NB4 (cell line): ENCODE data around the gene UNG.

ENCODE experiments used
- DNase-seq: peaks from one replicate; pipeline ENCODE4 v3.0.0; 2010; ENCODE audit warnings: low read depth
- H3K4me3 ChIP-seq: one replicate; pipeline ENCODE4 v1.5.1; 2011; ENCODE audit warnings: mild to moderate bottlenecking, low read depth, low read length, moderate library complexity
- MYC ChIP-seq: IDR thresholded peaks from 2 replicates; pipeline ENCODE4 v1.6.1; 2011; ENCODE audit warnings: low read depth, low read length
- POLR2A ChIP-seq: IDR thresholded peaks from 2 replicates; pipeline ENCODE4 v1.6.1; 2011; ENCODE audit warnings: mild to moderate bottlenecking; ENCODE audit not compliant: insufficient read length; ENCODE audit errors: extremely low read depth
- TF ChIP-seq, protein P1 (sequence below): IDR thresholded peaks from 2 replicates; pipeline ENCODE4 v1.6.1; 2011; ENCODE audit warnings: low read depth, low read length
- TF ChIP-seq, protein P2 (sequence below): IDR thresholded peaks from one replicate; pipeline ENCODE4 v1.5.1; 2012; ENCODE audit warnings: low read depth, low read length

UNG gene

GRCh38 chr12:109065154-109065852 is 32.1 kb upstream of the UNG start:
- TF ChIP-seq POLR2A (no peak), MYC (no peak)
- TF ChIP-seq, protein P1, sequence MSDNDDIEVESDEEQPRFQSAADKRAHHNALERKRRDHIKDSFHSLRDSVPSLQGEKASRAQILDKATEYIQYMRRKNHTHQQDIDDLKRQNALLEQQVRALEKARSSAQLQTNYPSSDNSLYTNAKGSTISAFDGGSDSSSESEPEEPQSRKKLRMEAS = no peak
- TF ChIP-seq, protein P2, sequence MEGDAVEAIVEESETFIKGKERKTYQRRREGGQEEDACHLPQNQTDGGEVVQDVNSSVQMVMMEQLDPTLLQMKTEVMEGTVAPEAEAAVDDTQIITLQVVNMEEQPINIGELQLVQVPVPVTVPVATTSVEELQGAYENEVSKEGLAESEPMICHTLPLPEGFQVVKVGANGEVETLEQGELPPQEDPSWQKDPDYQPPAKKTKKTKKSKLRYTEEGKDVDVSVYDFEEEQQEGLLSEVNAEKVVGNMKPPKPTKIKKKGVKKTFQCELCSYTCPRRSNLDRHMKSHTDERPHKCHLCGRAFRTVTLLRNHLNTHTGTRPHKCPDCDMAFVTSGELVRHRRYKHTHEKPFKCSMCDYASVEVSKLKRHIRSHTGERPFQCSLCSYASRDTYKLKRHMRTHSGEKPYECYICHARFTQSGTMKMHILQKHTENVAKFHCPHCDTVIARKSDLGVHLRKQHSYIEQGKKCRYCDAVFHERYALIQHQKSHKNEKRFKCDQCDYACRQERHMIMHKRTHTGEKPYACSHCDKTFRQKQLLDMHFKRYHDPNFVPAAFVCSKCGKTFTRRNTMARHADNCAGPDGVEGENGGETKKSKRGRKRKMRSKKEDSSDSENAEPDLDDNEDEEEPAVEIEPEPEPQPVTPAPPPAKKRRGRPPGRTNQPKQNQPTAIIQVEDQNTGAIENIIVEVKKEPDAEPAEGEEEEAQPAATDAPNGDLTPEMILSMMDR = no peak
- H3K4me3 ChIP-seq = no peak overlapping the region
- DNase-seq = no peak

DNA sequence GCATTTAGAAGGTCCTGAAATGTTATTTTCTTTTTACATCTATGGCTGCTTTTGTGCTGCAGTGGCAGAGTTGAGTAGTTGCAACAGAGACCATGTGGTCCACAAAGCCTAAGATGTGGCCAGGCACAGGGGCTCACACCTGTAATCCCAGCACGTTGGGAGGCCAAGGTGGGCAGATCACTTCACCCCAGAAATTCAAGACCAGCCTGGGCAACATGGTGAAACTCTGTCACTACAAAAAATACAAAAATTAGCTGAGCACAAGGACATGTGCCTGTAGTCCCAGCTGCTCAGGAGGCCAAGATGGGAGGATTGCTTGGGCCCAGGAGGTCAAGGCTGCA is 31.6 kb upstream of the UNG start:
- TF ChIP-seq, protein P2 = no peak
- TF ChIP-seq, protein P1 = no peak
- no peak for TF ChIP-seq MYC
- no peak for TF ChIP-seq POLR2A
- DNase-seq = no peak
- H3K4me3 ChIP-seq = no peak overlapping the region

- no peak overlapping the region for H3K4me3 ChIP-seq
- TF ChIP-seq, protein P2 = no peak
- TF ChIP-seq MYC = no peak
- no peak for TF ChIP-seq POLR2A
- TF ChIP-seq, protein P1 = no peak
- peak; percentile 30 for DNase-seq
Measured at GRCh38 chr12:109069307-109070271, 27.8 kb upstream of the UNG start.

- TF ChIP-seq, protein P1 = no peak
- TF ChIP-seq MYC = no peak
- TF ChIP-seq POLR2A = no peak
- TF ChIP-seq, protein P2 = no peak
- no peak for DNase-seq
- H3K4me3 ChIP-seq = no peak overlapping the region
Measured at GRCh38 chr12:109074866-109075265, 22.5 kb upstream of the UNG start.

DNA sequence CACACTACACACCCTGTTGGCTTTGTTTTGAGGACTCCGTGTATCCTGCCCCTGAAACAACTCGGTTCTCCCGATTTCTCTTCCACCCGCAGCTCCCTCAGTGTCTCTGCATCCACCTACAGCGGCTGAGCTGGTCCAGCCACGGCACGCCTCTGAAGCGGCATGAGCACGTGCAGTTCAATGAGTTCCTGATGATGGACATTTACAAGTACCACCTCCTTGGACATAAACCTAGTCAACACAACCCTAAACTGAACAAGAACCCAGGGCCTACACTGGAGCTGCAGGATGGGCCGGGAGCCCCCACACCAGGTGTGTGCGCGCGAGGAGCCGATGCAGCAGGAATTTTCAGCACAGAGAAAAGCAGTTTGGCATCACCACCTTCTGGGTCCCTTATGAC is 14.6 kb upstream of the UNG start:
- H3K4me3 ChIP-seq = no peak overlapping the region
- TF ChIP-seq POLR2A (no peak), MYC (no peak)
- TF ChIP-seq, protein P2 = no peak
- TF ChIP-seq, protein P1 = no peak
- no peak for DNase-seq

GRCh38 chr12:109084425-109084824 is 13.0 kb upstream of the UNG start:
- TF ChIP-seq, protein P2 = no peak
- TF ChIP-seq, protein P1 = no peak
- TF ChIP-seq MYC = no peak
- no peak for TF ChIP-seq POLR2A
- H3K4me3 ChIP-seq = no peak overlapping the region
- no peak for DNase-seq
